GM12873 (cell line): ENCODE data around the gene GAR1.

Source experiments
- CTCF ChIP-seq: IDR thresholded peaks from 2 replicates; pipeline ENCODE4 v1.5.1; 2012; ENCODE audit warnings: low read depth, mild to moderate bottlenecking, moderate library complexity, low read length, control low read depth; ENCODE audit not compliant: insufficient read depth; ENCODE audit errors: missing control alignments

GAR1 gene

GRCh38 chr4:109872065-109872464 lies 56.5 kb downstream of the GAR1 start:
- no peak for TF ChIP-seq CTCF

GRCh38 chr4:109872950-109873656 lies 57.5 kb downstream of the GAR1 start:
- no peak for TF ChIP-seq CTCF

- no peak for TF ChIP-seq CTCF
Observed at GRCh38 chr4:109873791-109874514, 58.4 kb downstream of the GAR1 start.
